PC-3 (cell line): ENCODE results near the gene TRAPPC13. TPM values are rescaled to one million over a fixed set of nuclear protein-coding genes. Genes with fewer than 3 reads are reported as not detected.

Source experiments
- ATAC-seq: fragments of 200-7000 bp; cut with Tn5 transposase; 2 replicates; pipeline ENCODE4 v1.9.1; 2020; ENCODE audit warnings: mild to moderate bottlenecking, moderate library complexity
- BruUV-seq: library from RNA; stranded (reverse); fragments of 400-500 nt; replicated peaks from 2 replicates; lab custom pipeline; 2021; lab: Mats Ljungman, UMichigan
- CTCF ChIA-PET: fragments of 300-600 bp; sonication (Branson Sonifier 250); formaldehyde crosslinking; loops from one replicate; lab custom pipeline; 2022; ENCODE audit warnings: antibody characterized with exemption; lab: Charles Lee
- POLR2A ChIA-PET: fragments of 300-600 bp; sonication (Branson Sonifier 250); formaldehyde crosslinking; loops from one replicate; lab custom pipeline; 2022; ENCODE audit warnings: antibody characterized with exemption; ENCODE audit not compliant: unreplicated experiment; lab: Charles Lee
- DNase-seq: peaks from one replicate; pipeline ENCODE4 v3.0.0-alpha.2; 2015
- H2AFZ ChIP-seq: fragments of 300-600 bp; sonication (generic); 2 replicates; pipeline ENCODE4 v1.6.0; 2016; ENCODE audit warnings: antibody characterized with exemption, low read length
- H3F3A ChIP-seq: fragments of 300-600 bp; sonication (generic); one replicate; pipeline ENCODE4 v1.6.0; 2017; ENCODE audit warnings: antibody characterized with exemption, low read length, control low read depth, mild to moderate bottlenecking; ENCODE audit not compliant: unreplicated experiment
- H3K27ac ChIP-seq: fragments of 300-600 bp; sonication (generic); 2 replicates; pipeline ENCODE4 v1.5.1; 2016; ENCODE audit warnings: mild to moderate bottlenecking, low read length
- H3K27me3 ChIP-seq: fragments of 300-600 bp; sonication (generic); 2 replicates; pipeline ENCODE4 v1.6.1; 2016; ENCODE audit warnings: low read length, mixed read lengths
- H3K36me3 ChIP-seq: fragments of 300-600 bp; sonication (generic); 2 replicates; pipeline ENCODE4 v1.6.1; 2016; ENCODE audit warnings: low read depth, mixed run types, low read length, mixed read lengths
- H3K4me1 ChIP-seq: fragments of 300-600 bp; sonication (generic); 2 replicates; pipeline ENCODE4 v1.5.1; 2016; ENCODE audit warnings: low read length; ENCODE audit not compliant: insufficient read depth
- H3K4me2 ChIP-seq: fragments of 300-600 bp; sonication (generic); 2 replicates; pipeline ENCODE4 v1.6.0; 2016; ENCODE audit warnings: low read length
- H3K4me3 ChIP-seq: fragments of 300-600 bp; sonication (generic); 2 replicates; pipeline ENCODE4 v1.5.1; 2016; ENCODE audit warnings: mild to moderate bottlenecking, low read length, mixed read lengths
- H3K79me2 ChIP-seq: fragments of 300-600 bp; sonication (generic); 2 replicates; pipeline ENCODE4 v1.6.1; 2017; ENCODE audit warnings: low read length, mixed read lengths
- H3K9ac ChIP-seq: fragments of 300-600 bp; sonication (generic); 2 replicates; pipeline ENCODE4 v1.6.0; 2016; ENCODE audit warnings: mild to moderate bottlenecking, low read length
- H3K9me2 ChIP-seq: fragments of 300-600 bp; sonication (generic); replicated peaks from 2 replicates; pipeline ENCODE4 v1.6.1; 2016; ENCODE audit warnings: mixed run types, low read length, mixed read lengths
- H3K9me3 ChIP-seq: fragments of 300-600 bp; sonication (generic); 2 replicates; pipeline ENCODE4 v1.6.1; 2016; ENCODE audit warnings: low read length, mixed read lengths
- H4K20me1 ChIP-seq: fragments of 300-600 bp; sonication (generic); 2 replicates; pipeline ENCODE4 v1.6.1; 2016; ENCODE audit warnings: low read length, mixed read lengths
- EZH2 ChIP-seq: fragments of 300-600 bp; sonication (generic); IDR thresholded peaks from one replicate; pipeline ENCODE4 v1.6.1; 2017; ENCODE audit warnings: antibody characterized with exemption, mild to moderate bottlenecking, low read length; ENCODE audit not compliant: unreplicated experiment
- EZH2phosphoT487 ChIP-seq: fragments of 300-600 bp; sonication (generic); IDR thresholded peaks from 2 replicates; pipeline ENCODE4 v1.6.1; 2018; ENCODE audit warnings: mild to moderate bottlenecking, antibody characterized with exemption, low read length, borderline replicate concordance
- intact Hi-C: fragments of 100-400 bp; cut with micrococcal nuclease; formaldehyde crosslinking; loops from 2 replicates; pipeline ENCODE4 v1.9.0; 2023
- total RNA-seq: library from RNA; depleted of rRNA; stranded (reverse); fragments of >200 nt; gene quantifications from 2 replicates; pipeline ENCODE4 v1.2.3, GENCODE V29; 2014
- TF ChIP-seq, protein P1 (sequence below): fragments of 300-600 bp; sonication (generic); conservative IDR thresholded peaks from 2 replicates; pipeline ENCODE4 v1.5.1; 2017; ENCODE audit warnings: antibody characterized with exemption, low read depth, mild to moderate bottlenecking, low read length

The TRAPPC13 gene
- total RNA-seq, 1 experiment from 2014 or later, result 6.6 TPM

DNA sequence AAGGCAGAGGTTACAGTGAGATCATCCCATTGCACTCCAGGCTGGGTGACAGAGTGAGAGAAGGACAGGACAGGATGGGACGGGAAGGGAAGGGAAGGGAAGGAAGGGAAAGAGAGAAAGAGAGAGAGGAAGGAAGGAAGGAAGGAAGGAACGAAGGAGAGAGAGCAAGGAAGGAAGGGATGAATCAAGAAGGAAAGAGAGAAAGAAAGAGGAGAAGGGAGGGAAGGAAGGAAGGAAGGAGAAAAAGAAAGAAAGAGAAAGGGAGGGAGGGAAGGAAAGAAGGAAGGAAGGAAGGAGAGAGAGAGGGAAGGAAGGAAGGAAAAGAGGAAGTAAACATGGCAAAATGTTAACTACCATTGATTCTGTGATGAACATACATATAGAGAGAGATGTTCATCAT, 68.3 kb downstream of the TRAPPC13 start:
- intact Hi-C loops, result no loop called here
- no peak overlapping the region for H3K4me3 ChIP-seq
- H3K4me1 ChIP-seq, result no peaks in the 10 kb centered on the region
- no peaks in the 10 kb centered on the region for H3K9me3 ChIP-seq
- no peak overlapping the region for H3K4me2 ChIP-seq
- H3K27me3 ChIP-seq, result no peaks in the 10 kb centered on the region
- H3K9me2 ChIP-seq, result no peaks in the 10 kb centered on the region
- DNase-seq (no peak), ATAC-seq (no peak)
- H3F3A ChIP-seq, result no peaks in the 10 kb centered on the region
- no TSS peak for BruUV-seq
- POLR2A ChIA-PET, result no interaction called here
- no peaks in the 10 kb centered on the region for H4K20me1 ChIP-seq
- no peaks in the 10 kb centered on the region for H3K36me3 ChIP-seq
- H2AFZ ChIP-seq, result no peak overlapping the region
- no peak overlapping the region for H3K27ac ChIP-seq
- CTCF ChIA-PET, result no interaction called here
- TF ChIP-seq EZH2phosphoT487 (no peak), EZH2 (no peak)
- TF ChIP-seq, protein P1, sequence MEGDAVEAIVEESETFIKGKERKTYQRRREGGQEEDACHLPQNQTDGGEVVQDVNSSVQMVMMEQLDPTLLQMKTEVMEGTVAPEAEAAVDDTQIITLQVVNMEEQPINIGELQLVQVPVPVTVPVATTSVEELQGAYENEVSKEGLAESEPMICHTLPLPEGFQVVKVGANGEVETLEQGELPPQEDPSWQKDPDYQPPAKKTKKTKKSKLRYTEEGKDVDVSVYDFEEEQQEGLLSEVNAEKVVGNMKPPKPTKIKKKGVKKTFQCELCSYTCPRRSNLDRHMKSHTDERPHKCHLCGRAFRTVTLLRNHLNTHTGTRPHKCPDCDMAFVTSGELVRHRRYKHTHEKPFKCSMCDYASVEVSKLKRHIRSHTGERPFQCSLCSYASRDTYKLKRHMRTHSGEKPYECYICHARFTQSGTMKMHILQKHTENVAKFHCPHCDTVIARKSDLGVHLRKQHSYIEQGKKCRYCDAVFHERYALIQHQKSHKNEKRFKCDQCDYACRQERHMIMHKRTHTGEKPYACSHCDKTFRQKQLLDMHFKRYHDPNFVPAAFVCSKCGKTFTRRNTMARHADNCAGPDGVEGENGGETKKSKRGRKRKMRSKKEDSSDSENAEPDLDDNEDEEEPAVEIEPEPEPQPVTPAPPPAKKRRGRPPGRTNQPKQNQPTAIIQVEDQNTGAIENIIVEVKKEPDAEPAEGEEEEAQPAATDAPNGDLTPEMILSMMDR, result no peak
- H3K9ac ChIP-seq, result no peak overlapping the region
- no peaks in the 10 kb centered on the region for H3K79me2 ChIP-seq

DNA sequence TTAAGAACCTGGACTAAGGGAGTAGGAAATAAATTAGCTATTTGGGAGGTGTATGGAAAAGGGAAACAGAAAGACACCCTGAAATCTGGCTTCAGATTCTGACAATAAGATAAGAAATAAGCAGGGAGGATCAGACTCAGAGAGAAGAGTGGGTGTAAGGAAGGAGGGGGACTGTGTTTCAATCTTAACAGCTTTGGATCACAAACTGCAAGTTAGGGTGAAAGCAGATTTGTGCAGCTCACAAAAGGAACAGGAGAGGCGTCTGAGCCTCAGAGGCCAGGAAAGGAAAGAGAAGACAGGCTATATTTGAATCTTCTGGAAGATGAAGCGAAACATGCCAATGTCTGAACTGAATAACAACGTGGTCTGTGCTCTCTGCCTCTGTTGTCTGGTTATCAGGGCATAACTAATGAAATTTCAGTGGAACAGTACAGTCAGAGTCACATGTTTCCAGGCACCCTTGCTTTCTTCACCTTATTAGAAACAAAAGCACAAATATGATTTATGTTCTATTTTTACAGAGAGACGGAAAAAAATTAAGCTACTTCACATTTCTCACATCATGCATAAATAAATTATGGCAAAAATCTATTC, 70.4 kb downstream of the TRAPPC13 start:
- no peaks in the 10 kb centered on the region for H3K9me3 ChIP-seq
- H3K4me3 ChIP-seq, result no peak overlapping the region
- H2AFZ ChIP-seq, result no peak overlapping the region
- no peaks in the 10 kb centered on the region for H3K4me1 ChIP-seq
- H3K79me2 ChIP-seq, result no peaks in the 10 kb centered on the region
- no peak overlapping the region for H3K9ac ChIP-seq
- no peak overlapping the region for H3K4me2 ChIP-seq
- no peak for ATAC-seq
- no peaks in the 10 kb centered on the region for H3F3A ChIP-seq
- intact Hi-C loops, result no loop called here
- no peaks in the 10 kb centered on the region for H3K27me3 ChIP-seq
- no peaks in the 10 kb centered on the region for H3K9me2 ChIP-seq
- TF ChIP-seq, protein P1, result no peak
- TF ChIP-seq EZH2phosphoT487, result no peak
- TF ChIP-seq EZH2, result no peak
- ChIA-PET POLR2A (no interaction called here), CTCF (no interaction called here)
- no TSS peak for BruUV-seq
- H4K20me1 ChIP-seq, result no peaks in the 10 kb centered on the region
- DNase-seq, result no peak
- H3K36me3 ChIP-seq, result no peaks in the 10 kb centered on the region
- H3K27ac ChIP-seq, result no peak overlapping the region

DNA sequence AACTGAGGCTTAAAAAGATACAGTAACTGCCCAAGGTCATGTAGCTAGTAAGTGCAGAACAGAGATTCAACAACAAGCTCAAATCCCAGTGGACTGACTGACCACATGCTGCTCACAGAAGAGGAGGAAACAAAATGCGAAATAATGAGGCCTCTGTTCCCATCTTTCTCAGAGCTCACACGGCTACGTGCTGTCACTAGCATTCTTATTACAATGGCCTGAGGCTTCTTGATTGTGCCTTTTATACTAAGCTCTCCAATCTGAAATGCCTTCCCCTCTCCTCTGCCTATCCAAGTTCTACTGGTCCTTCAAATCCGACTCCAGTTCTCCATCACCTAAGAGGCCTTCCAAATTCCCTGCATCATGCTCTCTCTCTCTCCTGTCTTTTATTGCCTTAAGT, 71.1 kb downstream of the TRAPPC13 start:
- no peak overlapping the region for H3K4me3 ChIP-seq
- CTCF ChIA-PET, result no interaction called here

More for the DNA sequence above, 71.1 kb downstream of the TRAPPC13 start:
- intact Hi-C loops, result no loop called here
- H3F3A ChIP-seq, result no peaks in the 10 kb centered on the region
- H3K9ac ChIP-seq, result no peak overlapping the region
- H3K27me3 ChIP-seq, result no peaks in the 10 kb centered on the region
- ATAC-seq, result no peak
- H2AFZ ChIP-seq, result no peak overlapping the region
- H3K79me2 ChIP-seq, result no peaks in the 10 kb centered on the region
- no peaks in the 10 kb centered on the region for H3K4me1 ChIP-seq
- no peak overlapping the region for H3K4me2 ChIP-seq
- BruUV-seq, result no TSS peak
- no peaks in the 10 kb centered on the region for H3K36me3 ChIP-seq
- no peaks in the 10 kb centered on the region for H3K9me2 ChIP-seq
- no peak for DNase-seq
- TF ChIP-seq EZH2 (no peak), EZH2phosphoT487 (no peak)
- TF ChIP-seq, protein P1, result no peak
- H3K27ac ChIP-seq, result no peak overlapping the region
- H4K20me1 ChIP-seq, result no peaks in the 10 kb centered on the region
- POLR2A ChIA-PET, result no interaction called here
- no peaks in the 10 kb centered on the region for H3K9me3 ChIP-seq
